DMS53 treated with DMSO at 0.1 percent for 48 hours (cell line): Measurements from ENCODE around the gene ZDHHC4.
"Not testable (repeated sequence)": the region's sequence is repeated elsewhere in the genome, so short reads cannot be mapped to it uniquely, and the experiment has no call there.

ENCODE experiments used
- DNase-seq: peaks from one replicate; lab custom pipeline; 2025; ENCODE audit not compliant: unreplicated experiment; lab: John Stamatoyannopoulos, UW

Gene ZDHHC4

GRCh38 chr7:6631605-6632004 lies 54.4 kb downstream of the ZDHHC4 start:
- no peak for DNase-seq

GRCh38 chr7:6634021-6634420 lies 56.8 kb downstream of the ZDHHC4 start:
- DNase-seq = no peak

- DNase-seq = not testable (repeated sequence)
Observed at GRCh38 chr7:6634971-6635370, 57.7 kb downstream of the ZDHHC4 start.

- peak; percentile 7 for DNase-seq
Observed at GRCh38 chr7:6636741-6637543, 59.7 kb downstream of the ZDHHC4 start, which contains the start of gene ZNF316. Gene ZNF316 (plus strand): TSS chr7:6637318. CDS start chr7:6642410, 5,092 bp downstream.

- DNase-seq = no peak
Observed at GRCh38 chr7:6637544-6638229, 60.4 kb downstream of the ZDHHC4 start.
